Endothelial cell of umbilical vein (primary cell): ENCODE data around the gene BNIPL.

Experiments
- CTCF ChIP-seq, 2 donors: IDR thresholded peaks; 1 replicate in 1 of 2; 2 replicates in 1 of 2; pipeline ENCODE4 v1.5.1; 2011; ENCODE audit warnings: low read length in 2 of 2, mild to moderate bottlenecking in 2 of 2, moderate library complexity in 2 of 2, control low read depth in 1 of 2, inconsistent platforms in 1 of 2, low read depth in 1 of 2; ENCODE audit not compliant: insufficient read depth in 1 of 2; ENCODE audit errors: extremely low read depth in 1 of 2
- EZH2 ChIP-seq: IDR thresholded peaks from 2 replicates; pipeline ENCODE4 v1.6.1; 2012; ENCODE audit warnings: borderline replicate concordance, low read depth, mild to moderate bottlenecking, moderate library complexity, low read length, inconsistent platforms; ENCODE audit not compliant: severe bottlenecking
- MYC ChIP-seq: IDR thresholded peaks from one replicate; pipeline ENCODE4 v1.6.1; 2011; ENCODE audit warnings: mild to moderate bottlenecking, low read depth, low read length
- POLR2A ChIP-seq: IDR thresholded peaks from 2 replicates; pipeline ENCODE4 v1.6.1; 2012; ENCODE audit warnings: low read depth, mild to moderate bottlenecking, control low read depth, low read length
- POLR2AphosphoS5 ChIP-seq: IDR thresholded peaks from 2 replicates; pipeline ENCODE4 v1.6.1; 2012; ENCODE audit warnings: low read depth, mild to moderate bottlenecking, control low read depth, low read length, moderate library complexity; ENCODE audit not compliant: insufficient read depth
- TF ChIP-seq, protein P1 (sequence below): IDR thresholded peaks from 2 replicates; pipeline ENCODE4 v1.6.1; 2011; ENCODE audit not compliant: insufficient read depth, insufficient read length

- TF ChIP-seq CTCF (IDR thresholded peaks at IDR 0.05; ENCODE audit: extremely low read depth in 1 of 2, insufficient read depth in 1 of 2, low read depth in 1 of 2, low read length in 2 of 2) (no peak), POLR2A (no peak), POLR2AphosphoS5 (no peak), EZH2 (no peak), MYC (no peak)
- TF ChIP-seq, protein P1, sequence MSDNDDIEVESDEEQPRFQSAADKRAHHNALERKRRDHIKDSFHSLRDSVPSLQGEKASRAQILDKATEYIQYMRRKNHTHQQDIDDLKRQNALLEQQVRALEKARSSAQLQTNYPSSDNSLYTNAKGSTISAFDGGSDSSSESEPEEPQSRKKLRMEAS: no peak
Observed at GRCh38 chr1:150992626-150993025, 43.8 kb upstream of the BNIPL start.
